Stomach (tissue), 4 donors: ENCODE results near the gene HOMER3.
A peak's percentile ranks its signal among the peaks of the same experiment; 100 is the strongest.

ENCODE experiments used
- POLR2A ChIP-seq, 4 donors: fragments of 450-650 bp; IDR thresholded peaks; one replicate each; pipeline ENCODE4 v1.6.1; 2016; ENCODE audit warnings: antibody characterized with exemption in 4 of 4, control low read depth in 2 of 4, mild to moderate bottlenecking in 1 of 4, moderate library complexity in 1 of 4
- POLR2AphosphoS5 ChIP-seq, 3 donors: sonication (generic); formaldehyde crosslinking; IDR thresholded peaks; one replicate each; pipeline ENCODE4 v1.6.1; 2016; ENCODE audit warnings: antibody characterized with exemption in 3 of 3
- TF ChIP-seq, protein P1 (sequence below), 7 experiments: fragments of 450-650 bp in 4 of 7; fragments of 200-600 bp in 3 of 7; sonication (generic) in 3 of 7; IDR thresholded peaks; one replicate each; pipeline ENCODE4 v1.5.1; 2016 to 2019; ENCODE audit warnings: antibody characterized with exemption in 7 of 7, control low read depth in 2 of 7, mild to moderate bottlenecking in 1 of 7

GRCh38 chr19:18895038-18895823 lies 45.8 kb downstream of the HOMER3 start:
- TF ChIP-seq POLR2AphosphoS5 (IDR thresholded peaks at IDR 0.05): no peak
- no peak for TF ChIP-seq POLR2A (IDR thresholded peaks at IDR 0.05)
- TF ChIP-seq, protein P1, sequence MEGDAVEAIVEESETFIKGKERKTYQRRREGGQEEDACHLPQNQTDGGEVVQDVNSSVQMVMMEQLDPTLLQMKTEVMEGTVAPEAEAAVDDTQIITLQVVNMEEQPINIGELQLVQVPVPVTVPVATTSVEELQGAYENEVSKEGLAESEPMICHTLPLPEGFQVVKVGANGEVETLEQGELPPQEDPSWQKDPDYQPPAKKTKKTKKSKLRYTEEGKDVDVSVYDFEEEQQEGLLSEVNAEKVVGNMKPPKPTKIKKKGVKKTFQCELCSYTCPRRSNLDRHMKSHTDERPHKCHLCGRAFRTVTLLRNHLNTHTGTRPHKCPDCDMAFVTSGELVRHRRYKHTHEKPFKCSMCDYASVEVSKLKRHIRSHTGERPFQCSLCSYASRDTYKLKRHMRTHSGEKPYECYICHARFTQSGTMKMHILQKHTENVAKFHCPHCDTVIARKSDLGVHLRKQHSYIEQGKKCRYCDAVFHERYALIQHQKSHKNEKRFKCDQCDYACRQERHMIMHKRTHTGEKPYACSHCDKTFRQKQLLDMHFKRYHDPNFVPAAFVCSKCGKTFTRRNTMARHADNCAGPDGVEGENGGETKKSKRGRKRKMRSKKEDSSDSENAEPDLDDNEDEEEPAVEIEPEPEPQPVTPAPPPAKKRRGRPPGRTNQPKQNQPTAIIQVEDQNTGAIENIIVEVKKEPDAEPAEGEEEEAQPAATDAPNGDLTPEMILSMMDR (IDR thresholded peaks at IDR 0.05): peak in 1 of 7 experiments; percentile 5
